CD4-positive, alpha-beta T cell treated with Interleukin-21 for 1 hour (primary cell): Measurements from ENCODE around the gene DCST2.
"Not testable (repeated sequence)": the region's sequence is repeated elsewhere in the genome, so short reads cannot be mapped to it uniquely, and the experiment has no call there.

ENCODE experiments used
- DNase-seq: peaks from one replicate; pipeline ENCODE4 v3.0.0-alpha.2; 2020

The DCST2 gene

DNA sequence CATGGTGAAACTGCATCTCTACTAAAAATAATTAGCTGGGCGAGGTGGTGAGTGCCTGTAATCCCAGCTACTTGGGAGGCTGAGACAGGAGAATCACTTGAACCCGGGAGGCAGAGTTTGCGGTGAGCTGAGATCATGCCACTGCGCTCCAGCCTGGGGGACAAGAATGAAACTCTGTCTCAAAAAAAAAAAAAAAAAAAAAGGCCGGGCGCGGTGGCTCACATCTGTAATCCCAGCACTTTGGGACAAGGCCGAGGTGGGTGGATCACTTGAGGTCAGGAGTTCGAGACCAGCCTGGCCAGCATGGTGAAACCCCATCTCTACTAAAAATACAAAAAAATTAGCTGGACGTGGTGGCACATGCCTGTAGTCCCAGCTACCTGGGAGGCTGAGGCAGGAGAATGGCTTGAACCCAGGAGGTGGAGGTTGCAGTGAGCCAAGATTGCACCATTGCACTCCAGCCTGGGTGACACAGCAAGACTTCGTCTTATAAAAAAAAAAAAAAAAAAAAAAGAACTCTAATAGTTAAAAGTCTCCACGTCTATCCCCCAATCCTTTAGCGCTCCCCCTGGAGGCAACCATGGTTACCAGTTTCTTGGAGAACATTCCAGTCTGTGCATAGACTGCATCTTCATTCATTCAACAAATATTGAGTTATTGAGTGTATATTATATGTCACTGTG lies 38.1 kb downstream of the DCST2 start:
- DNase-seq: not testable (repeated sequence)

GRCh38 chr1:154994591-154994990 lies 39.0 kb downstream of the DCST2 start:
- DNase-seq: no peak

GRCh38 chr1:154994269-154994587 lies 39.4 kb downstream of the DCST2 start:
- DNase-seq: no peak

DNA sequence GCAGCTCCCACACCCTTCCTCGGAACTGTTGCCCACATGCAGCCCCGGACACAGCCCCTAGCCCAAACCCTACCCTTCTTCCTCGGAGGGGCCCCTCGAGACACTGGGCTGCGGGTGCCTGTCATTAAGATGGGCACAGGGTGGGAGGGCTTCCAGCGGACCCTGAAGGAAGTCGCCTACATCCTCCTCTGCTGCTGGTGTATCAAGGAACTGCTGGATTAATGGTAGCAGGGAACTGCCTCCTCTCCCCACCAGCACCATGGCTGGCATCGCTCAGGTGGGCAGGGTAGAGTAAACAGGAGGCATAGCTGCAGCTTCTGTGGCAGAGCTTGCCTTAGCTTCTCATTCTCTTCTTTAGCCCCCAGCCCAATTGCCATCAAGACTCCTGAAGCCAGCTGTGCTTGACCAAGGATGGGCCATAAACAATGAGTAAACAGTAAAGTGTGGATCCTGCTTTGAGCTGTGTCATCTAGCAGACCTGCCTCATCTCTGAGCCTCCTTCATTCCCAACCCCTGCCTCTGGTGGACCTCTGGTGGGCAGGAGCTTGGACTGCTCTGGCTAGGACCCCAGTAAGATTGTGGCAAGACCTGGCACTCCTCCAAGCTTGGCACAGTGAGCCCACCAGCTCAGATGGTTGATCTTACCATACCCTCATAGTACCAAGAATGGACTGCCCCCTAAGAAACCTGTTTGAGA lies 39.9 kb downstream of the DCST2 start, which contains the start of gene LENEP:
TSS of gene LENEP (plus strand) at position 15 of the 697 bp plus-strand sequence. CDS start at position 37, 22 bp downstream.
- no peak for DNase-seq

GRCh38 chr1:154992721-154993571 lies 40.6 kb downstream of the DCST2 start:
- DNase-seq: no peak

- no peak for DNase-seq
Observed at GRCh38 chr1:154990276-154990675, 43.3 kb downstream of the DCST2 start.

DNA sequence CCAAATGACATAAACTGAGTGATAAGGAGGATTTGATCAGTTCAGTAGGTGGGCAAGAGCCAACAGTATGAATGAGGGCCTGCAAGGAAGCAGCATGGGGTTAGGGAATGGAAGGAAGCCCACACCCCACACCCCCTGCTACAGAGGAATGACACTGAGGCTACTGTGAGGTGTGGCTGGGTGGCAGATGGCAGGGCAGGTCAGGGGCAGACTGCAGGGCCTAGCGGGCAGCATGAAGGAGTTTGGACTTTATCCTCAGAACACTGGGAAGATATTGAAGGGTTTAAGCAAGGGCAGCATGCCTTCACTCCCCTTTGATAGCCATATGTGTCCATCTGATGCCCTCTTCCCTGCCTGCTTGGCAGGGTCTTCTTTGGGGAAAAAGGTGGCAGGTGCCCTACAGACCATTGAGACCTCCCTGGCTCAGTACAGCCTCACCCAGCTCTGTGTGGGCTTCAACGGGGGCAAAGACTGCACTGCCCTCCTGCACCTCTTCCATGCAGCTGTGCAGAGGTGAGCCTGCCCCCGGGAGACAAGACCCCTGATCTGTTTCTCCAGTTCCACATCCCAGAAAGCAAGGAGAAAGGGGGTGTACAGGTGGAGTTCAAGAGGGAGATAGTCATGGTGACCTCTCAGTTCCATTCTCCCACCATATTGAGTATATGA lies 44.3 kb downstream of the DCST2 start:
- no peak for DNase-seq

DNA sequence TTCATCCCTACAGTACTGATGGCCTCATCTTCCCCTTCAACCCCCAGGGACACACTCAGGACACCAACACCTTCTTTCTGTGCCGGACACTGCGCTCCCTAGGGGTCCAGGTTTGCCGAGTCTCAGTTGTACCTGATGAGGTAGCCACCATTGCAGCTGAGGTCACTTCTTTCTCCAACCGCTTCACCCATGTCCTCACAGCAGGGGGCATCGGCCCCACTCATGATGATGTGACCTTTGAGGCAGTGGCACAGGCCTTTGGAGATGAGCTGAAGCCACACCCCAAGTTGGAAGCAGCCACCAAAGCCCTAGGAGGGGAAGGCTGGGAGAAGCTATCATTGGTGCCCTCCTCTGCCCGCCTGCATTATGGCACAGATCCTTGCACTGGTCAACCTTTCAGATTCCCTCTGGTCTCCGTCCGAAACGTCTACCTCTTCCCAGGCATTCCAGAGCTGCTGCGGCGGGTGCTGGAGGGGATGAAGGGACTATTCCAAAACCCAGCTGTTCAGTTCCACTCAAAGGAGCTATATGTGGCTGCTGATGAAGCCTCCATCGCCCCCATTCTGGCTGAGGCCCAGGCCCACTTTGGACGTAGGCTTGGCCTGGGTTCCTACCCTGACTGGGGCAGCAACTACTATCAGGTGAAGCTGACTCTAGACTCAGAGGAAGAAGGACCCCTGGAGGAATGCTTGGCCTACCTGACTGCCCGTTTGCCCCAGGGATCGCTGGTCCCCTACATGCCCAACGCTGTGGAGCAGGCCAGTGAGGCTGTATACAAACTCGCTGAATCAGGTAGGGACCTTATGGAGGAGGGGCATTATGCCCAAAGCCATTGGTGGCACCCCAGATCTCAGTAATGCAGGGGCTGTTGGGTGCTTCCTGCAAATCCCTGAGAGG lies 45.3 kb downstream of the DCST2 start:
- DNase-seq: no peak

DNA sequence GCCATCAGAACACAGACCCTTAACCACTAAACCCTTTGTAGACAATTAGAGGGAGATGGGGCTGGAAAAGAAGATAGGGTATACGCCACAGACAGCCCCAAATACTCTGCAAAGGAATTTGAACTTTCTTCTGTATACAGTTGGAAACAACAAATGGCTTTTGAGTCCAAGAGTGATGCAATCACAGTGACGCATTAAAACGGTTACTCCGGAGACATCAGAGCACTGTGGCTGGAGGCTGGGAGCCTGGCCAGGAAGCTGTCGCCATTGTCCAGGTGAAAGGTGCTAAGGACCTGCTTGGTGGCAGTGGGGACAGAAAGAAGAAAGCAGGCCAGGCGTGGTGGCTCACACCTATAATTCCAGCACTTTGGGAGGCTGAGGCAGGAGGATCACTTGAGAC lies 46.3 kb downstream of the DCST2 start:
- no peak for DNase-seq

GRCh38 chr1:154986736-154987135 lies 46.8 kb downstream of the DCST2 start:
- DNase-seq: not testable (repeated sequence)

DNA sequence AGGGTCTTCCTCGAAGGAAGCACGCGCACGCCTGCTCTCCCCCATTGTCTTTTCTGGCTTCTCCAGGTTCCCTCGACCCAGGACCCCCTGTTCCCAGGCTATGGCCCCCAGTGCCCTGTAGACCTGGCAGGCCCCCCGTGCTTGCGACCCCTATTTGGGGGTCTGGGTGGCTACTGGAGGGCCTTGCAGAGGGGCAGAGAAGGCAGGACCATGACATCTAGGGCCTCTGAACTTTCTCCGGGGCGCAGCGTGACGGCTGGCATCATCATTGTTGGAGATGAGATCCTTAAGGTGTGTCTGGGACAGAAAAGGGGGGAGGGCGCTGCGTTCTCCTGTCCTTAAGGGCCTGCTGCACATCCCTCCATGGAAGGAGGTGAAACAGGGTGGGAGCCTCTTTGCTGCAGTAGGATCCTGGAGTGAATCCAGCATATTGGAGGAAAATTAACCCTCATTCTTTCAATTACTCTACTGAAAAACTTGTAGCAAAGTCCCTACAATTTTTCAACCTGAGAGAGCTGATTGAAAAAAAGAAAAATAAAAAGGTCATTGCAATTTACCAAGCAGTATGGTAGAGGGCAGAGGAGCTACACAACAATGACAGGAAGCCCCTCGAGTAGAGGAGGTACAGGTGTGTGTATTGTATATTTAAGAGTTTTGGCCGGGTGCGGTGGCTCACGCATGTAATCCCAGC lies 49.7 kb downstream of the DCST2 start:
- no peak for DNase-seq

GRCh38 chr1:154982897-154983648 lies 50.5 kb downstream of the DCST2 start, which contains the start of gene FLAD1:
Gene FLAD1 (plus strand): TSS chr1:154983344. CDS start chr1:154983695, 351 bp downstream.
- peak; percentile 99 for DNase-seq

GRCh38 chr1:154982341-154982740 lies 51.2 kb downstream of the DCST2 start:
- no peak for DNase-seq

DNA sequence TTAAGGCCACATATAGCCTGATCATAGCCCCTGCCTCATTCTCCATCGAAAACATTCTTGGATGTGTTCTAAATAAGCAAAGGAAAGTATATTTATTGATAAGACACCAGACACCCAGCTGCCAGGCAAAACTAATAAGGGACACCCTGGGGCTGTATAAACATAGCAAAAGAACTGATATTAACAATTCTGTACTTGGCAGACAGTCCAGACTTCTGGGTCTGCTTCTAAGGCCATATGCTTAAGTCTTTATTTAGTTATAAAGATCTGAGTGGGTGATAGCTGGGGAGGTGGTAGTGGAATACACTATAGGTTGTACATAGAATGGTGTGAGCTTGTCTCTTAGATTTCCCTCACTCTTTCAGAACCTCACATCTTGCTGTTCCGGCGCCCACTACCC lies 55.2 kb downstream of the DCST2 start:
- DNase-seq: no peak

DNA sequence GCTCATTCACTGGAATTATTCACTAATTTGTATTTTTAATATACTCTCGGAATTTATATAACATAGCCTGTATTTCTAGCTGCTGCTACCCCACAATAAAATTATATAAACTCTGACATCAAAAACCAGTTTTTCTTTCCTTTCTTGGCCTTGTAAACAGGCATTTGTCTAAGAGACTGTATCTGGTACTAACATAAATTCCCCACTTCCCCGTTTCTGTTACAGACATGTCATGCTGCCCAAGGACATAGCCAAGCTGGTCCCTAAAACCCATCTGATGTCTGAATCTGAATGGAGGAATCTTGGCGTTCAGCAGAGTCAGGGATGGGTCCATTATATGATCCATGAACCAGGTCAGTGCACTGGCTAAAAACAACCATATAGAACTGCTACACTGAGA lies 55.8 kb downstream of the DCST2 start:
- not testable (repeated sequence) for DNase-seq

DNA sequence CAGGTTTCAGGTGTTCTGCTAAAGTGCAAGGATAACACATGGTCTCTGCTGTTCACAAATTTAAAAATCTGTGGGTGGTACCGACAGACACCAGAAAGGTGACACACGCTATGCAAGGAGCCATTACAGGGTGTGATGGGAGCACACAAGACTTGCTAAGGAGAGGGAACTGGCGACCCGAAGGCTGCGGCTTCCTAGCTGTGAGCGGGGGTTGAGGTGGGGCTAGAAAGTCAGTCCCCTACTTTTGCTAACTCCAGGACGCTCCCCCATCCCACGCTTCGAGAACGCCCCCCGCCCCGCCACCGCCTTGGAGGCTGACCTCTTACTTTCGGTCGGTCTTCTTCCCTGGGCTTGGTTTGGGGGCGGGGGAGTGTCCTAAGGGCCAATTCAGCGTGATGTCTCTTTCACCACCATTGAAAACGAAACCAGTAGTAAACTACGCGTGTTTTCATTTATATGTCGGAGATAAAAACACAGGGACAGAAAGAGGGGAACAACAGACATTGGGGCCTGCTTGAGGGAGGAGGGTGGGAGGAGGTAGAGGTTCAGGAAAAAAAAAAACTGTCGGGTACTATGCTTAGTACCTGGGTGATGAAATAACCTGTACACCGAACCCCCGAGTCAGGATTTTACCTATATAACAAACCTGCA lies 58.0 kb downstream of the DCST2 start:
- DNase-seq: peak; percentile 66

DNA sequence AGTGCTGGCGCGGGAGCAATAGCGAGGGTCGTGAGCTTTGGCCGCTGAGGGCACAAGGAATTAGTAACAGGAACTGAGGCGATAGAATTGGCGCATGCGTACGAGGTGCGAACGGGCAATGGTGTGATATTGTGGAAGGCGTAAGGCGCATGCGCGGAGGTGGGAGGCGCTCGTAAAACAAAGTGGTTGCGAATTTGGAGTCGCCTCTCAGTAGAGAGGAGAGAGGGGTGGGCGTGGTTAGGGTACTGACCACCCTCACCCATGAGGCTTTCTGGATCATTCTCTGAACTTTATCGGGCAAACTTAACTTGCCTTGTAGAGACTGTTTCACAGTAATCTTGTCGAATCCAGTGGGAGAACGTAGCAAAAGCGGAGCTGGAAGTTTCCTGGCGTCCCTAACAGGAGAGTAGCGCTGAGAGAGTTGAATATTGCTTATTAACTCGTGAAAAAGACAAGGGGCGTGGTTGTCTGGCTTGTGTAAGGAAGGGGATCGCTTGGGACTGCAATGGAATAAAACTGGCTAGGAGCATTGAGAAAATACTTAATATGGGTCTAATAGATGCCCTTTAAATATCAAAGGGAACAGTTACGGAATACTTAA lies 58.7 kb downstream of the DCST2 start:
- DNase-seq: peak; percentile 95

- peak; percentile 100 for DNase-seq
Observed at GRCh38 chr1:154974102-154974807, 59.3 kb downstream of the DCST2 start, which contains the start of gene CKS1B. Gene CKS1B (plus strand): TSS chr1:154974681. CDS start chr1:154974746, 65 bp downstream.
